Endothelial cell (in vitro differentiated cells): ENCODE results near the gene MCOLN1. TPM values are rescaled to one million over a fixed set of nuclear protein-coding genes. Genes with fewer than 3 reads are reported as not detected.
"Not testable (repeated sequence)": the region's sequence is repeated elsewhere in the genome, so short reads cannot be mapped to it uniquely, and the experiment has no call there.

Experiments
- DNase-seq: peaks from one replicate; pipeline ENCODE4 v3.0.0; 2021; ENCODE audit warnings: low spot score
- H3K27ac Mint-ChIP-seq: one replicate; pipeline ENCODE4 v1.8.0; 2021; ENCODE audit warnings: mixed read lengths, inconsistent platforms; ENCODE audit not compliant: unreplicated experiment
- H3K27me3 Mint-ChIP-seq: one replicate; pipeline ENCODE4 v1.8.0; 2021; ENCODE audit warnings: mild to moderate bottlenecking, moderate library complexity, mixed read lengths, inconsistent platforms; ENCODE audit not compliant: unreplicated experiment
- H3K36me3 Mint-ChIP-seq: one replicate; pipeline ENCODE4 v1.8.0; 2021; ENCODE audit warnings: mild to moderate bottlenecking, low read depth, mixed read lengths, inconsistent platforms; ENCODE audit not compliant: unreplicated experiment
- H3K4me1 Mint-ChIP-seq: one replicate; pipeline ENCODE4 v1.8.0; 2021; ENCODE audit warnings: mild to moderate bottlenecking, mixed read lengths, inconsistent platforms; ENCODE audit not compliant: unreplicated experiment
- H3K4me3 Mint-ChIP-seq: one replicate; pipeline ENCODE4 v1.8.0; 2021; ENCODE audit warnings: mild to moderate bottlenecking, mixed read lengths, inconsistent platforms; ENCODE audit not compliant: unreplicated experiment
- H3K9me3 Mint-ChIP-seq: one replicate; pipeline ENCODE4 v1.8.0; 2021; ENCODE audit warnings: mixed read lengths, inconsistent platforms; ENCODE audit not compliant: unreplicated experiment
- CTCF ChIP-seq: fragments of 200-600 bp; sonication (generic); IDR thresholded peaks from one replicate; pipeline ENCODE4 v1.5.0; 2021; ENCODE audit warnings: antibody characterized with exemption; ENCODE audit not compliant: unreplicated experiment
- total RNA-seq: library from RNA; stranded (reverse); fragmentation: NEBNext Ultra II Directional; extraction: Animal tissue kit (Norgen Biotek cat#: 25700); gene quantifications from one replicate; pipeline ENCODE4 v1.2.1, GENCODE V29; 2021; ENCODE audit not compliant: unreplicated experiment

Gene MCOLN1
- total RNA-seq, 1 donor from 2014 or later: 24.2 TPM

DNA sequence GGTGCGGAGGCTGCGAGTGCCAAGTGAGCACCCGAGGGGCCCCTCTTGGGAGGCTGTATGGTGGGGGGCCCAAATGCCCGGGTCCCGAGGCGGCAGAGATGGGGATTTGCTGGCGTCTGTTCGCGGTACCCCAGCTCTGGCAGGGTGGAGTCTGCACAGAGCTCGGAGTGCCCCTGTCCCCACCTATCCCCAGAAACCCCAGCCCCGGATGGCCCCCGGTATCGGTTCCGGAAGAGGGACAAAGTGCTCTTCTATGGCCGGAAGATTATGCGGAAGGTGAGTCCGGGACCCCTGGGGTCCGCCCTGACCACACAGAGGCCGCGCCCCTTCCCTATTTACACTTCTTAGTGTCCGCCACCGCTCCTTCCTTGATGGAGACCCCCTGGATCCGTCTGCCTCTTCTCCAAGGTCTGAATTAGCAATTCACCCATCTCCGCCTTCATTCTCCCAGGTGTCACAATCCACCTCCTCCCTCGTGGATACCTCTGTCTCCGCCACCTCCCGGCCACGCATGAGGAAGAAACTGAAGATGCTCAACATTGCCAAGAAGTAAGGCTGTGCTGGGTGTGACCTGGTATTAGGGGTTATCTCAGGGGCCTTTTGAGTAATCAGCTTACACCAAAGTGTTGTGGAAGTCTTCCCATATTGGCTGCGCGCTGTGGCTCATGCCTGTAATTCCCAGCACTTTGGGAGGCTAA lies 13.7 kb downstream of the MCOLN1 start:
- Mint-ChIP-seq H3K4me3 (peak overlapping the region; percentile 97), H3K36me3 (peaks cover 25% of the 10 kb centered on the region), H3K27me3 (peaks cover 7% of the 10 kb centered on the region), H3K4me1 (peaks cover 4% of the 10 kb centered on the region), H3K9me3 (no peaks in the 10 kb centered on the region), H3K27ac (peak overlapping the region; percentile 3)
- TF ChIP-seq CTCF: no peak
- no peak for DNase-seq

GRCh38 chr19:7538990-7539389 lies 16.6 kb downstream of the MCOLN1 start:
- H3K27ac Mint-ChIP-seq, H3K4me3 Mint-ChIP-seq, H3K27me3 Mint-ChIP-seq, H3K4me1 Mint-ChIP-seq, DNase-seq, H3K9me3 Mint-ChIP-seq: not testable (repeated sequence)
- H3K36me3 Mint-ChIP-seq: peaks cover 27% of the 10 kb centered on the region

GRCh38 chr19:7539827-7540425 lies 17.5 kb downstream of the MCOLN1 start:
- H3K4me3 Mint-ChIP-seq: no peak overlapping the region
- H3K9me3 Mint-ChIP-seq: no peaks in the 10 kb centered on the region
- H3K27ac Mint-ChIP-seq: no peak overlapping the region
- peaks cover 7% of the 10 kb centered on the region for H3K27me3 Mint-ChIP-seq
- peaks cover 31% of the 10 kb centered on the region for H3K36me3 Mint-ChIP-seq
- peaks cover 4% of the 10 kb centered on the region for H3K4me1 Mint-ChIP-seq
- no peak for DNase-seq
- TF ChIP-seq CTCF: no peak

GRCh38 chr19:7540761-7541474 lies 18.5 kb downstream of the MCOLN1 start:
- DNase-seq: no peak
- H3K27ac Mint-ChIP-seq: no peak overlapping the region
- H3K4me3 Mint-ChIP-seq: no peak overlapping the region

GRCh38 chr19:7541475-7541824 lies 19.0 kb downstream of the MCOLN1 start:
- Mint-ChIP-seq H3K9me3 (no peaks in the 10 kb centered on the region), H3K36me3 (peaks cover 31% of the 10 kb centered on the region), H3K4me1 (peaks cover 1% of the 10 kb centered on the region), H3K4me3 (no peak overlapping the region), H3K27ac (no peak overlapping the region), H3K27me3 (peaks cover 7% of the 10 kb centered on the region)
- DNase-seq: no peak
- TF ChIP-seq CTCF: no peak

More at GRCh38 chr19:7540761-7541474, 18.5 kb downstream of the MCOLN1 start:
- no peaks in the 10 kb centered on the region for H3K9me3 Mint-ChIP-seq
- H3K4me1 Mint-ChIP-seq: peaks cover 4% of the 10 kb centered on the region
- peaks cover 7% of the 10 kb centered on the region for H3K27me3 Mint-ChIP-seq
- peaks cover 32% of the 10 kb centered on the region for H3K36me3 Mint-ChIP-seq
- no peak for TF ChIP-seq CTCF
